WERI-Rb-1 (cell line): ENCODE data around the gene RPS8.

ENCODE experiments used
- DNase-seq: peaks from one replicate; pipeline ENCODE4 v3.0.0-alpha.2; 2020
- H3K27ac ChIP-seq: fragments of 250-450 bp; sonication (Bioruptor Pico); 2 replicates; pipeline ENCODE4 v1.5.1; 2020; ENCODE audit warnings: mild to moderate bottlenecking, moderate library complexity
- H3K27me3 ChIP-seq: fragments of 250-450 bp; sonication (Bioruptor Pico); 2 replicates; pipeline ENCODE4 v1.5.1; 2021; ENCODE audit warnings: mild to moderate bottlenecking, low read depth, moderate library complexity; ENCODE audit not compliant: insufficient read depth, severe bottlenecking
- H3K36me3 ChIP-seq: fragments of 250-450 bp; sonication (Bioruptor Pico); 2 replicates; pipeline ENCODE4 v1.5.1; 2020; ENCODE audit warnings: mild to moderate bottlenecking, moderate library complexity
- H3K4me3 ChIP-seq: 2 replicates; pipeline ENCODE4 v1.5.1; 2011; ENCODE audit warnings: low read depth, mild to moderate bottlenecking, control low read depth, low read length
- H3K9me3 ChIP-seq: fragments of 250-450 bp; sonication (Bioruptor Pico); 2 replicates; pipeline ENCODE4 v1.5.1; 2021; ENCODE audit warnings: mild to moderate bottlenecking, moderate library complexity; ENCODE audit not compliant: severe bottlenecking
- TF ChIP-seq, protein P1 (sequence below): IDR thresholded peaks from 2 replicates; pipeline ENCODE4 v1.5.1; 2011; ENCODE audit warnings: low read depth, mild to moderate bottlenecking, control low read depth, inconsistent platforms, low read length

Gene RPS8

DNA sequence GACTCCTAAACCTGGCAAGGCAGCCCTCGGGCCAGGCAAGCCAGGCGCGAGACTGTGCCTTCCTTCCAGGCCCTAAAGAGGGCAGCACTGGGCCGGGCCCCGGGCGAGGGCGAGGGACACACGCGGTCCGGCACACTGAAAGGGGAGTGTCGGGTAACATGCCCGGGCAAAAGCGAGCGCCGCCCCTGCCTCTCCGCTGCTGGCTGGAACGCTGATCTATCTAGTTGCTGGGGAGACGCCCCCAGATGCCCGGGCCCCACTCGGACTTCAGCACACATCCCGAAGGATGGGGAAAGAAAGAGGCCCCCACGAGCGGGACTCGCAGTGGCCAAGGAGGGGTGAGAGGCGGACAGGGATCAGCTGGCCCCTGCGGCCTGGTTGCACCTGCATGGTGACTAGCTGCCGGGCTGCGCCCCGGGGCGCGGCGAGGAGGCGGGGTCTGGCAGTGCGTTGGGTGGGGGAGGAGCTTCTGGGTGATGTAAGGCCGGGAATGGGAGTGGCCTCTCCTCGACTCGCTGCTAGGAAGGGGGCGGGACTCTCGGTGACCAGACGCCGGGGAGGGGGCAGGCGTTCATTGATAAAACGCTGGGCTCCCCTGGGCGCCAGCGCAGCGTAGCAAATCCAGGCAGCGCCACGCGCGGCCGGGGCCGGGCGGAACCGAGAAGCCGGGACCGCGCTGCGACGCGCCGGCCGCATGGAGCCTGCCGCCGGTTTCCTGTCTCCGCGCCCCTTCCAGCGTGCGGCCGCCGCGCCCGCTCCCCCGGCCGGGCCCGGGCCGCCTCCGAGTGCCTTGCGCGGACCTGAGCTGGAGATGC is 24.6 kb downstream of the RPS8 start, which contains the start of gene PLK3:
Gene PLK3, plus strand, starts transcription at position 608 of the 815 bp plus-strand sequence. Its CDS starts 87 bp downstream, at position 695.
- Histone ChIP-seq H3K4me3 (peak within 1 kb of the TSS; percentile 88), H3K27ac (peak within 1 kb of the TSS; percentile 97), H3K9me3 (no peaks in the 10 kb centered on the region), H3K36me3 (peaks cover 30% of the 10 kb centered on the region), H3K27me3 (no peaks in the 10 kb centered on the region)
- TF ChIP-seq, protein P1, sequence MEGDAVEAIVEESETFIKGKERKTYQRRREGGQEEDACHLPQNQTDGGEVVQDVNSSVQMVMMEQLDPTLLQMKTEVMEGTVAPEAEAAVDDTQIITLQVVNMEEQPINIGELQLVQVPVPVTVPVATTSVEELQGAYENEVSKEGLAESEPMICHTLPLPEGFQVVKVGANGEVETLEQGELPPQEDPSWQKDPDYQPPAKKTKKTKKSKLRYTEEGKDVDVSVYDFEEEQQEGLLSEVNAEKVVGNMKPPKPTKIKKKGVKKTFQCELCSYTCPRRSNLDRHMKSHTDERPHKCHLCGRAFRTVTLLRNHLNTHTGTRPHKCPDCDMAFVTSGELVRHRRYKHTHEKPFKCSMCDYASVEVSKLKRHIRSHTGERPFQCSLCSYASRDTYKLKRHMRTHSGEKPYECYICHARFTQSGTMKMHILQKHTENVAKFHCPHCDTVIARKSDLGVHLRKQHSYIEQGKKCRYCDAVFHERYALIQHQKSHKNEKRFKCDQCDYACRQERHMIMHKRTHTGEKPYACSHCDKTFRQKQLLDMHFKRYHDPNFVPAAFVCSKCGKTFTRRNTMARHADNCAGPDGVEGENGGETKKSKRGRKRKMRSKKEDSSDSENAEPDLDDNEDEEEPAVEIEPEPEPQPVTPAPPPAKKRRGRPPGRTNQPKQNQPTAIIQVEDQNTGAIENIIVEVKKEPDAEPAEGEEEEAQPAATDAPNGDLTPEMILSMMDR: peak; percentile 84
- peak; percentile 99 for DNase-seq

DNA sequence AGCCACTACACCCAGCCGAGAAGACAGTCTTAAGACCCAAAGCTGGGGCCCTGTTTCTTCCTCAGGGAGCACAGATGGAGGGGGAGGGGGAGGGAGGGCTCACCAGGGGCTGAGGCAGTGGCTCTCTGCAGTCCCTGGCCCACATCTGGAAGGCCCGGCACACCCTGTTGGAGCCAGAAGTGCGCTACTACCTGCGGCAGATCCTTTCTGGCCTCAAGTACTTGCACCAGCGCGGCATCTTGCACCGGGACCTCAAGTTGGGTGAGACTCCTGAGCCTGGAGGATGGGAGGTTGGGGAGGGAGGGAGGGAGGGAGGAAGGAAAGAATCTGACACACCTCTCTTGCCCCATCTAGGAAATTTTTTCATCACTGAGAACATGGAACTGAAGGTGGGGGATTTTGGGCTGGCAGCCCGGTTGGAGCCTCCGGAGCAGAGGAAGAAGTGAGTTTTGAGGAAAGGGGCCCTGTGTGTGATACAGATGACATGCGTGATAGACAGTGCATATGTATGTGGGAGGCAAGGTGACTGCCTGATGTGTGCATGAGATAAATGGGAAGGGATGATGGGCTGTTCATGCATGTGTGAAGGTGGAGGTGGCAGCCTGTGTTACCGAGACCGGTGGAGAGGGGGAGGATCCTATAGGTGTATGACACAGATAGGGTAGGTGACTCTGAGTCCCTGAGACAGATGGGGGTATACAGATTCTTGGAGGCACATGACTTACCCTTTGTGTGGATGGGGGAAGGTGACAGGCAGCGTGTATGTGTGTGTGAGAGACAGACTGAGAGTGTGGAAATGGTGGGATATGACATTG is 26.4 kb downstream of the RPS8 start:
- Histone ChIP-seq H3K9me3 (no peaks in the 10 kb centered on the region), H3K36me3 (peaks cover 47% of the 10 kb centered on the region), H3K27ac (peak overlapping the region; percentile 72), H3K4me3 (peak overlapping the region; percentile 14; the same call in 1 of the 2 replicates), H3K27me3 (no peaks in the 10 kb centered on the region)
- TF ChIP-seq, protein P1: no peak
- DNase-seq: peak; percentile 60

DNA sequence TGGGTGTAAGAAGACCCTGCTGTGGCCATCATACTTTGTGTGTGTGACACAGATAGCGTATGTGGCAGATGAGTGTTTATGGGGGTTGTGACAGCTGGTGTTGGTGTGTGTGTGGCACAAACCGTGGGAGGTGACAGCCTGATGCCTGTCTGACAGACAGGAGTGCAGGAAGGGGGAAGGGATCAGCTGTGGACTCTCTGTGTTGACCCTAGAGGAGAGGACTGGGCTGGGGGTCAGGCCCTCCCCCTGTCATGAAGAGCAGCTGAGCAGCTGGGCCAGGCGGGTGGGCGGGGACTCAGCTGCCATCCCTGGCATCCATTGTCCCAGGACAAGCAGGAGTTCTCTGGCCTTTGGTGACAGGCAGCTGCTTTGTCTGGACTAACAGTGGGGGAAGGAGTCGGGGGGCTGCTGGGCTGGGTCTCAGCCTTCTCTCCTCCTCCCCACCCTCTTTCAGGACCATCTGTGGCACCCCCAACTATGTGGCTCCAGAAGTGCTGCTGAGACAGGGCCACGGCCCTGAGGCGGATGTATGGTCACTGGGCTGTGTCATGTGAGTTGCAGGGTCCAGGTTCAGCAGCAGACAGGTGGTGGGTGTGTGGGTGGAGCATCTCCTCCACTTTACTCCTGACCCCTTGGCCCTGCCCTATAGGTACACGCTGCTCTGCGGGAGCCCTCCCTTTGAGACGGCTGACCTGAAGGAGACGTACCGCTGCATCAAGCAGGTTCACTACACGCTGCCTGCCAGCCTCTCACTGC is 27.1 kb downstream of the RPS8 start:
- Histone ChIP-seq H3K9me3 (no peaks in the 10 kb centered on the region), H3K4me3 (no peak overlapping the region), H3K27ac (peak overlapping the region; percentile 72), H3K36me3 (peaks cover 53% of the 10 kb centered on the region), H3K27me3 (no peaks in the 10 kb centered on the region)
- TF ChIP-seq, protein P1: no peak
- peak; percentile 50 for DNase-seq

DNA sequence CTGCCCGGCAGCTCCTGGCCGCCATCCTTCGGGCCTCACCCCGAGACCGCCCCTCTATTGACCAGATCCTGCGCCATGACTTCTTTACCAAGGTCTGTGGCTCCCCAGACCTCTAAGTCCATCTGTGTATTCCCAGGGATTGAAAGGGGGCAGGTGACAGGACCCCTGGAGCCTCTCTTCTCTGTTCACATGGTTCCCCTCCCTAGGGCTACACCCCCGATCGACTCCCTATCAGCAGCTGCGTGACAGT is 27.6 kb downstream of the RPS8 start:
- peak overlapping the region; percentile 72 for H3K27ac ChIP-seq
- H3K27me3 ChIP-seq: no peaks in the 10 kb centered on the region
- no peaks in the 10 kb centered on the region for H3K9me3 ChIP-seq
- no peak overlapping the region for H3K4me3 ChIP-seq
- no peak for DNase-seq
- peaks cover 53% of the 10 kb centered on the region for H3K36me3 ChIP-seq
- TF ChIP-seq, protein P1: no peak

DNA sequence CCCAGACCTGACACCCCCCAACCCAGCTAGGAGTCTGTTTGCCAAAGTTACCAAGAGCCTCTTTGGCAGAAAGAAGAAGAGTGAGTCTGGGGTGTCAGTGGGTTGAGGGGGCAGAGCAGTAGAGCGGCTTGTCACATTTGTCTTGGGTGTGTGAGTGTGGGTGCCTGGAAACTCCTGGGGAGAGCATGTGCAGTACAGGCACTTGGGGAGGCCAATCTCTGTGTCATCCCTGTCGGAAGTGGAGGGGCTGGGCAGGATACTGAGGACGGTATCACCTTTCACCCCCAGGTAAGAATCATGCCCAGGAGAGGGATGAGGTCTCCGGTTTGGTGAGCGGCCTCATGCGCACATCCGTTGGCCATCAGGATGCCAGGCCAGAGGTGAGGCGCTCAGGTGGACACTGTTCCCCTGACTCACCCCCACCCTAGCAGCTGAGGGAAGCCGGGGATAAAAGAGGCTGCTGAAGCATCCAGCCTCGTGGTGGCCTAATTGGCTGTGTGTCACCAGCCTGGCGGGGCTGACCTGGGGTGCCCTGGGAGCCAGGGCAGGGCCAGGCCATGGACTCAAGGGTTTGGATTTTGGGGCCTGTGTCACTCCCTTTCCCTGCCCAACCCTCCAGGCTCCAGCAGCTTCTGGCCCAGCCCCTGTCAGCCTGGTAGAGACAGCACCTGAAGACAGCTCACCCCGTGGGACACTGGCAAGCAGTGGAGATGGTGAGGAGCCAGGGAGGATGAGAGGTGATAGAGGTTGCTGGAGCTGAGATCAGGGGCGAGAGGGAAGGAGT is 28.2 kb downstream of the RPS8 start:
- TF ChIP-seq, protein P1: no peak
- no peaks in the 10 kb centered on the region for H3K9me3 ChIP-seq
- H3K27ac ChIP-seq: peak overlapping the region; percentile 72; the same call in 1 of the 2 replicates
- H3K4me3 ChIP-seq: no peak overlapping the region
- no peak for DNase-seq
- H3K27me3 ChIP-seq: no peaks in the 10 kb centered on the region
- peaks cover 53% of the 10 kb centered on the region for H3K36me3 ChIP-seq
